ENCODE results near the gene WDR11.

The WDR11 gene, protein sequence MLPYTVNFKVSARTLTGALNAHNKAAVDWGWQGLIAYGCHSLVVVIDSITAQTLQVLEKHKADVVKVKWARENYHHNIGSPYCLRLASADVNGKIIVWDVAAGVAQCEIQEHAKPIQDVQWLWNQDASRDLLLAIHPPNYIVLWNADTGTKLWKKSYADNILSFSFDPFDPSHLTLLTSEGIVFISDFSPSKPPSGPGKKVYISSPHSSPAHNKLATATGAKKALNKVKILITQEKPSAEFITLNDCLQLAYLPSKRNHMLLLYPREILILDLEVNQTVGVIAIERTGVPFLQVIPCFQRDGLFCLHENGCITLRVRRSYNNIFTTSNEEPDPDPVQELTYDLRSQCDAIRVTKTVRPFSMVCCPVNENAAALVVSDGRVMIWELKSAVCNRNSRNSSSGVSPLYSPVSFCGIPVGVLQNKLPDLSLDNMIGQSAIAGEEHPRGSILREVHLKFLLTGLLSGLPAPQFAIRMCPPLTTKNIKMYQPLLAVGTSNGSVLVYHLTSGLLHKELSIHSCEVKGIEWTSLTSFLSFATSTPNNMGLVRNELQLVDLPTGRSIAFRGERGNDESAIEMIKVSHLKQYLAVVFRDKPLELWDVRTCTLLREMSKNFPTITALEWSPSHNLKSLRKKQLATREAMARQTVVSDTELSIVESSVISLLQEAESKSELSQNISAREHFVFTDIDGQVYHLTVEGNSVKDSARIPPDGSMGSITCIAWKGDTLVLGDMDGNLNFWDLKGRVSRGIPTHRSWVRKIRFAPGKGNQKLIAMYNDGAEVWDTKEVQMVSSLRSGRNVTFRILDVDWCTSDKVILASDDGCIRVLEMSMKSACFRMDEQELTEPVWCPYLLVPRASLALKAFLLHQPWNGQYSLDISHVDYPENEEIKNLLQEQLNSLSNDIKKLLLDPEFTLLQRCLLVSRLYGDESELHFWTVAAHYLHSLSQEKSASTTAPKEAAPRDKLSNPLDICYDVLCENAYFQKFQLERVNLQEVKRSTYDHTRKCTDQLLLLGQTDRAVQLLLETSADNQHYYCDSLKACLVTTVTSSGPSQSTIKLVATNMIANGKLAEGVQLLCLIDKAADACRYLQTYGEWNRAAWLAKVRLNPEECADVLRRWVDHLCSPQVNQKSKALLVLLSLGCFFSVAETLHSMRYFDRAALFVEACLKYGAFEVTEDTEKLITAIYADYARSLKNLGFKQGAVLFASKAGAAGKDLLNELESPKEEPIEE

DNA sequence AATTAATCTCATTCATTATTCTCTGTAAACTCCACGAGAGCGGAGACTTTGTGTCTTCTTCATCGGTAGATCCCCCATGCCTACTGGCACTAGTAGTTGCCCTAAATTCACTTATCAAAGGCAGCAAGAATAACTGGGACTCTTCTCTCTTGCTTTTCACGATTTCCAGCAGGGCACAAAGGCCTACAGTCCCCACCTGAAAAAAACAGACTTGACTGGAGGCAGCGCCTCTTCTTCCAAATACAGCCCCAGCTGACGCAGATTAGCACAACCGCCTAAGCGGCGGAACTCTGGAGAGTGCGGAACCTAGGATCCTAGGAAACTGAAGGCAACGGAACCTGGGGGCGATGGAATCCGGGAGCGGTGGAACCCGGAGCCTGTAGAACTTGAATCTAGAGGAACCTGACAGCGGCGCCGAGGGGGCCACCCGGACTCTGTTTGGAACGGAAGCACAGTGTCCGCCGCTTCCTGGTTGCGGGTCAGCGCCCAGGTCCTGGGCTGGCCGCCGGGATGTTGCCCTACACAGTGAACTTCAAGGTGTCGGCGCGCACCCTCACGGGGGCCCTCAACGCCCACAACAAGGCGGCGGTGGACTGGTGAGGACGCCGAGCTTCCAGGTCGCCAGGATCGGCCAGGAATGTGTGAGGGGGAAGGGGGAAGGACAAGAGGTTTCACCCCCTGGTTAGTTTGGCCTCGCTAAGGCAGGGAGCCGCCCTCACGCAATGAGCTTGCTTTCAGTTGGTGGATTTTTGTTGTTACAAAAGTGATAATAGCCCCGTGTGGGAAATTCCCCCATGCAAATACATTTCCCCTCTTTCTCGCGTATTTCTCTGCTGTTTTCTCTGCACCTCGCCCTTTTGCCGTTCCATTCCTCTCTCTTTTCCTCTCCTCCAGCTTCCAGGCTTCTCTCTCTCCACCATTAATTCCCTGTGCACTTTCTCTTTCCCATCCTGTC lies at the start of gene WDR11:
TSS of gene WDR11 (plus strand) at position 452 of the 955 bp plus-strand sequence. CDS start at position 511, 59 bp downstream.
- peak; percentile 37 to 95 (median 84) for DNase-seq

DNA sequence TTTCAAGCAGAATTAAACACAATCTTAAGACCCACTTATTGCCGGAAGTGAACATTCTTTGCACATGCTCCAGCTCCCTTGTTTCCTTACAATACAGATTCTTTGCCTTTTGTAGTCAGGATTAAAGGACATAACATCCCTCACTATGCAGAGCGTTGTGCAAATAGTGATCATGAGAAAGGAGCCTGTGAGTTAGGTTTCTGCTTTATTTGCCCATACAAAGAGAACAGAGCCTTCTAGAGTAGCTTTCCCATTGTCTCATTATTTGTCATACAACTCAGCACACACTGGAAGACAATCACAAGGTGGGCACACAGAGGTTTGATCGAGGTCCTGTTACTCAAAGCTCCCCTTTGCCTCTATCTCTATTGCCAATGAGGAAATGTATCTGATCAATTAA lies 48.2 kb upstream of the WDR11 start:
- no peak for DNase-seq

DNA sequence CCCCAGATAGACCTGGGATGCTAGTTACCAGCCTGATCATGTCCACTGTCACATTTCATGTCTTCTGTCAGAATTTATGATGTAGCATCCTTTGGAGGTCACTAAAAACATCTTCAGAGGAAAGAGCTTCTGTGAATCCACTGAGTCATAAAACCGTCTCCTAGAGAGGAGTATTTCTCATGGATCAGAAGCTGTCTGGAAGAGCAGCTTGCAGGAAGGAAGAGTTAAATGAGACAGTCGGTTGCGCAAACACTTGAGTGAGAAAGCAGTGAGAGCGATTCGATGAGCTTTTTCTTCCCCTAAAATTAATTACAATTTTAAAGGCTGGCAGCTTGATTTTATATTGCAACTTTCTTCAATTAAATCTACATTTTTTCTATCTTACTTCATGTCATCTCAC lies 47.2 kb upstream of the WDR11 start:
- no peak for DNase-seq

DNA sequence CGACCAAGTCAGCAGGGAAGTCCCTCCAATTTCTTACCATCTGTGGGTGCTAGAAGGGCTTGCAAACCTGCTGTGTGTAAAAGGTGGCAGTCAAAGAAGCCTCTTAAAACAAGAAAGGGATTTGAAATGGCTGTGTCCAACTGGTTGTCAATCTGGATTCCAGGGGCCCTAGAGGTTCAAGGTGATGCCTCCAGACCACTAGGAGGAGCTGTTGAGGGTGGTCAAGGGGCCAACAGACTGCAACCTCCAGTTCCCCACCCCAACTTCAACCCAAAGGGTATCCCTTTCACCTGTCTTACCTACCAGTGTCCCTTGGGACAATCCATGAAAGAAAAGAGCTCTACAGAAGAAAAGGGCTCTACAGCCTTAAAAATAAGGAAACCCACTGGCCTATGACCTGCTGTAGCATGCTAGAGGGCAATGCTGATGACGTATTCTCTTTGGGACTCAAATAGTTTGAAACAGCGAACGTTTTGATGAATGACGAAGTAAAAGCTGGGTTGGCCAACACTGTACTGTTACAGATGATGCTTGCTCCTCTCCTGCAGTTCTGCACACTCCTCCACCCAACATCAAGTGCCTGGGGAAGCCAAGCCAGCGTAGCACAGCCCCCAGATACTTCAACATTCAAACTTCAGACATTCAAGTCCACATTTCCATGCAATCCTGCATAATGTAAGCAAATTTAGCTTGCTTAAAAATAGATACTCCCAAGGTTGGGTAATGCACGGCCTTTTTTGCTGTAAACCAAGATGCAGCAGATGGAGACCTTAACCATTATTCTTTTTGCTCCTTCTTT lies 45.9 kb upstream of the WDR11 start:
- DNase-seq: no peak

DNA sequence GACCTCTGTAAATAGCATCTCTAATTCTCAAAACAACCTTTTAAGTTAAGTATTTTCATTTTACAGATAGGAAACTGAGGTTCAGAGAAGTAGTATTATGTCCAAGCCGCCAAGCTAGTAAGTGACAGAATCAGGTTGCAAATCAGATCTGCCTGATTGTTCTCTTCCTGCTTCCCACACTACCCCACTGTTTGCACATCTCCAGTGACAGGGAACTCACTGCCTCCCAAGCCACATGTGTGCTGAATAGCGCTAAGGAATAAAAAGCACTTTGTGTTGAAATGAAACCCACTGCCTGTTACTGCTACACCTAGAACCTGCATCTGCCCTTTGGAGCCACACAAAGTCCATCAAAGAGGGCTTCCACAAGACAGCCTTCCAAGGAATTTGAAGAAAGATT lies 45.1 kb upstream of the WDR11 start:
- no peak for DNase-seq

DNA sequence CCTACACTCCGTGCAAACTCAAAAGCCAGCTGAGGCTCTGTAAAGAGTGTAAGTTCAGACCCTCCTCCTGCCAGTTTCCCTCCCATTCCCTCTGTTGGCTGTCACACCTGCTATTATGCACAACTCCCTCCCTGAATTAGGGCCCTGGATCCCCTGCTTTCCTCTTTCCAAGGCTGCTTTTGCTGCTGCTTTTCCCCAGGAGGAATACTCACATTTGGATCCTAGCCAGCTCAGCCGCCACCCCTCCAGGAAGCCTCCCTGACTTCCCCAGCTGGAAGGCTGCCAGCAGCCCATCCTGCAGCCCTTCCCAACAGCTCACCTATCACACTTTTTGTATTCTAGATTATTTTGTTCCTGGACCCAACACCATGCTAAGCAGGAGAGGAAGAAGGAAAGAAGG lies 40.9 kb upstream of the WDR11 start:
- no peak for DNase-seq

DNA sequence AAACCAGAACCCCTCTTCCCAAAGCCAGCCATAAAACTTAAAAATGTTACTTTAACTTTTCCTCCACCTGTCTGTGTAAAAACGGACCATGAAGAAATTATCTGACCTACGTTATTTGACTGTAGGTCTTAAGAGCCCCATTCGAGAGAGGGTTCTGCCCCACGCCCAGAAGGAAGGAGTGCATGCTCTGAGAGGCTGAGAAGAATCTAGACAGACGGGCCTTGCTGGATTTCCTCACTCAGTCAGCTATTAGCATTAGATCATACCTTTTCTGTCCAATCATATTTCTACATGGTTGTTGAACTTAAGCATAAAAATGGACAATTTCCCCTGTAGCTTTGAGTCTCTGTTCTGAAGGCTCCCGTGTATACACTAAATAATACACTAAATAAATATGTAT lies 38.1 kb upstream of the WDR11 start:
- DNase-seq: no peak

DNA sequence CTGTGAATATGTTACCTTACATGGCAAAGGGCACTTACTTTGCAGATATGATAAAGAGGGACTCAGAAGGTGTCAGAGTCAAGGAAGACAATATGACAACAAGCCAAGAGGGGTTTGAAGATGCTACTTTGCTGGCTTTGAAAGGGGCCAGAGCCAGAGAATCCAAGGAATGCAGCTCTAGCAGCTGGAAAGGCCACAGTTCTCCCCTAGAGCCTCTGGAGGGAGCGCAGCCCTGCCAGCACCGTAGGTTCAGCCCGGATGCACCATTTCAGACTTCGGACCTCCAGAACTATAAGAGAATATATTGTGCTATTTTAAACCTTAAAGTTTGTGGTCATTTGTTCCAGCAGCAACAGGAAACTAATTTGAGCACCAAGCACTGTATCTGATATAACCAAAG lies 32.9 kb upstream of the WDR11 start:
- no peak for DNase-seq

DNA sequence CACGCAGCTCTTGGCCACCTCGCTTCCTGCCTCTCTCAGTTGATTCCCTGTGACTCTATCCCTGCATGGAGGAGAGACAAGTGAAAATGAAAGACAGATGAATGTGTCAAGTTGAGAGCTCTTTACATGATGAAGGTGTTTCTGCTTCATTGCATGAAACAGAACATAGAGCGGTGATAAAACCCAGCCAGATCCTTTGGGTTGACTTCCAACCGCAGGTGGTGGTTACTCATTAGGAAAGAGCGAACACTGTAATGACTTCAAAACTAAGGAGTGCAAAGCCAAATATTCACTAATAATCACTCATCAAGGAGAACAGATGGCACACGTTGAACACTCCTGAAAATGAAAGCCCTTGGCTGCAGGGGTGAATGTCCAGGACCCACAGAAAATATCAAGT lies 31.8 kb upstream of the WDR11 start:
- DNase-seq: no peak

DNA sequence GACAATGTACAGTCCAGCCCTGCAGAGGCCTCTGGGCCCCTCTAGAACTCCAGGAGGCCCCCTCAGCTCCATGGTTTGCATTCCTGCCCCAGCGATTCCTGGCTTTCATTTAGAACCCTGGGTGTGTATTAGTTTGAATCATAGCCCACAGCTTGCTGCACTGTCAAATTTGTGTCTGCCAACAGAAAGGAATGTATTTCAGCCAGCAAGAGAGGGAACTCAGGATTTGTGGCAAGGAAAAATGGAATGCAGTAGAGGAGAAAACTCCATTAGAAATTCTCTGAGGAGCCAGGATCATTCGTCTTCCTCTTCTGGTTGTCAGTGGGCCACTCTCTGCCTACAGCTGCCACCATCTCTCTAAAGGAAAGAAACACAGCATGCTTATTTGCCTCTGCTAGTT lies 27.9 kb upstream of the WDR11 start:
- no peak for DNase-seq

DNA sequence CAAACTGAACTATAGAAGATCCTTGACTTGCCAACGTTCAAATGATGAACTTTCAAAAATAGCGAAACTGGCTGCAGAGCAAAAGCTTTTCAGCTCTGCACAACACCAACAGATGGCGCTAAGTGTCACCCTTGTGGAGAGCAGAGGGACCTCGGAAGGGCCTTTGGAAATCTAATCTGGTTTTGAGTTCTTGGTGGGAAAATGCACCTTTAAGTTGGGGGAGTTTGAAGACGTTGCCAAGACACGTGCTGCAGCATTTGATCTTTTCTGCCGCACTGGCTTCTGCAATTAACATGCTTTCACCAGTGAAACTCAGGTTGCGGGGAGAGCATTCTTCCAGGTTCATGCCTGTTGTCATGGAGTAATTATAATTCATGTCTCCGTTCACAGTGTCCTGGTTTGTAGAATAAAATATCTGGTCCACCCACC lies 26.3 kb upstream of the WDR11 start:
- peak in 8 of 56 donors; percentile 1 to 39 (median 11) for DNase-seq

DNA sequence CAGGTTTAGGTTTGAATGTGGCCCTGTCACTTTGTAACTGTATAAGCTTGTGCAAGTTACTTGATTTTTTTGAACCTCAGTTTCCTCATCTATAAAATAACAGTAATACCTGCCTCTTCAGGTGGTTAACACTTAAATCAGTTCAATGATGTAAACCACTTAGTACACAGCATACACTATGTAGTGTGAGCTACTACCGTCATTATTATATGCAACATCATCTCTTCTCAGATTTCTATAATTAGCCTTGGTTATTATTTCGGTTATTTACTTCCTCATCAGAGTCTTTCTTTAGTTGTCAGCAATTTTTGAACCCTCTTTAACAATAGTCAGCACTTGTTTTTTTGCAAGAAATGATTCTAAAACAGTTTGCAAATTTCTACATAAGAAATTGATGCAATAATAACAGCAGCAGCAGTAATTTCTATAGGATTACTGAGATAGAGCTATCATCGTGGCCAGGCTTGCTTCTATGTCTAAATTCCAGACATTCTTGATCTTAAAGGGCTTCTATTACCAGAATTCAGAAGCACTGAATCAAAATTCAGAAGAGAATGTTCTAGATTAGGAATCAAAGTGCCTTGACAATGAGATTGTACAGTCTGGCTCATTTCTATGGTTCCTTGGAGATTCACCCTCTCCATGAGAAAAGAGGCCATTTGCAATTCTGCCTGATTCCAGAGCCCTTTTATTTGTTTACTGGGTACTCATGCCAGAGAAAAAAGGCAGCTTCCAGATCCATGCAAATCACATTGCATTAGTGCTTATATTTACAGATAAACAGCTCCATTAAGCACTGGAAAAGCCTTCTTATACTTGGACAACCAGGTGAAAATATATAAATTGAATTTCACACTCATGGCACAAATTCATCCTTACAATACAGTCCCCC lies 25.0 kb upstream of the WDR11 start:
- DNase-seq: no peak

DNA sequence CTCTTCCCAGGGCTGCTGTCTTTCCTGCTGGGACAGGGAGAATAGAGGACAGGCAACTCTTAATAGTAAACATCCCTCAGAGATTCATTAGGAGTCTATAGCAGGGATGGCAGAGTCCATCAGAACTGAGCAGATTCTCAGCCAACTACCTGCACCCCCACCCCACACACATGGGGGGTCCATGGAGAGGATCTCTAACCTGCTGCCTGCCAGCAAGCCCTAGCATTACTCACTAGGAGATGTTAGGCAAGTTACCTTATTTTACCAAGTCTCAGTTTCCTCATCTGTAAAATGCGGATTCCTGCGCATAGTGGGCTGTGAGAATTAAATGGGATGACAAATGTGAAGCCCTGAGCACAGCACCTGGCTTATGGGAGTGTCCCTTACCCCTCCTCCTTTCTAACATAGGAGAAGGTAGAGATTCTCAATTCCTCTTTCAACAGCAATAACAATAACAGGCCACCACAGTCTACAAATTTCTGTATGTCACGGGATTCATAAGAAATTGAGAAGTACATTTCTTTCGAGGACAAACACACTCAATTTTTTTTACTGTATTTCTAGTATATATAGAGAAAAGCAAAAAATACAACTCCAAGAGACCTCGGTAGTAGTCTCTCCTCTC lies 23.8 kb upstream of the WDR11 start:
- DNase-seq: no peak

DNA sequence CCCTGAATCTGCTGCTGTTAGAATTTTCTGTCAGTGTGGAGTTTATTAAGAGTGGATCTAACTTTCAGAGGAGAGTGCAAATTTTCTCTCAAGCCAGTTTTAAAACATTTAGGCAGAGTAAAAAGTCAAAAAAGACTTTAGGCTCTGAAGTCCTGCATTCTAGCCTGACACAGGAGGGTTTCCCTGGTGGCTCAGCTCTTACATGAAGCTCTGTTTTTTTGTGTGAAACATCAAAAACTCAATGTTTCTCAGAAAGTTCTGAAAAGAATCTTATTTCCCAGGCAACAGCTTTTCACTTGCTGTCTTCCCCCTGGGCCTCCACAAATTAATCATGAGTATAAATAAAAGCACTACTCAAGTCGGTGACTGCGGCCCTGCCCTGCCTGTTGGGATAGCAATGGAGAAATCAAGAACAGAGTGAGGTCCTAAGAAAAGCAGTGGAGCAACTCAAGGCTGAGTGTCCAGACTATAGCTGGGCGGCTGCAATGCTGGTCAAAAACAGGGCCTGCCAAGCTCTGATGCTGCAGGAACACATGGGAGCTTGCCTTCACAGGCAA lies 22.3 kb upstream of the WDR11 start:
- peak in 5 of 56 donors; percentile 1 to 25 (median 12) for DNase-seq

DNA sequence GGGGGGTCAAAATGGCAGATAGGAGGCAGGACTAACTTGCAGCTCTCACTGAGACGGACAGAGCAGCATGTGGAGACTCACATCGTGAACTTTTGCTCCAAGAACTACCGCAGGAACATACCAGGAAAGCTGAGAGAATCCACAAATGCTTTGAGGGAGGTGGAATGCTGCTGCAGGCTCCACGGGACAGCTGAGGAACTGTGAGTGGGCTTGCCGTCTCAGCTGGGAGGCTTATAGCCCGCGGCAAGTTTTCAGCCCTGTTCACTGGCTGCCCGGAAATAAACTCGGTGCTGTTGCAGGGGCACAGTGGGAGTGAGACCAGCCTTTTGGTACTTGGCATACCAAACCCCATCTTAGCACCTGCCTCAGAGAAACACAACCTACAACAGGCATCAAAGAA lies 19.1 kb upstream of the WDR11 start:
- no peak for DNase-seq

DNA sequence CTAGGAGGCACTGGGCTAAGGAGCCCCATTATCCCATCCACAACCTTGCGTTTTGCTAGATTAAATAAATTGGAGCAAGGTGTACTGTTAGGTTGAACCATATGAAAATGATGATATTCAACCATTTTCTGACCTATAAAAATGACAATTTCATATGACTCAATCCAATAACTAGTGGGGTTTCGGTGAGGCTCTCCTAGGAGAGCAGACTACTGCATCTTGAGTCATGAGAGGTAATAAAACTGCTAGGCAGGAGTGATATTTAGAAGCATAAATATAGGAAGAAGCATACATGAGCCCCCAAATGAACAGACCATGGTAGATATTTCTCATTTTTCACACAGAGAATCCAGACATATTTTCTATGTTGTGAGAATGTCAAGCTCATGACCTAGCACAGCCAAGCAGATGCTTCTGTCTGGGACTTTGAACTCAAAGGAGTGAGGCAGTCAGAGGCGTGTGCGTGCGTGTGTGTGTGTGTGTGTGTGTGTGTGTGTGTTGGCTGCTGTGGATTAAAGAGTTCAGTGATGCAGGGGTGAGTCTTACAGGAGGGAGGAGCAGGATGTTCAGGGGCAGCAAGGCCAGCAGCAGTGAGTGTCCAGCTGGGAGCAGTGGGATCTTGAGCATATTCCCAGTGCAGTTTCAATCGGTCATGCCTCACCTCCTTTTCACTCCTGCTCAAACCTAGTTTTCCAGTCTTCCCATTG lies 17.8 kb upstream of the WDR11 start:
- DNase-seq: no peak

DNA sequence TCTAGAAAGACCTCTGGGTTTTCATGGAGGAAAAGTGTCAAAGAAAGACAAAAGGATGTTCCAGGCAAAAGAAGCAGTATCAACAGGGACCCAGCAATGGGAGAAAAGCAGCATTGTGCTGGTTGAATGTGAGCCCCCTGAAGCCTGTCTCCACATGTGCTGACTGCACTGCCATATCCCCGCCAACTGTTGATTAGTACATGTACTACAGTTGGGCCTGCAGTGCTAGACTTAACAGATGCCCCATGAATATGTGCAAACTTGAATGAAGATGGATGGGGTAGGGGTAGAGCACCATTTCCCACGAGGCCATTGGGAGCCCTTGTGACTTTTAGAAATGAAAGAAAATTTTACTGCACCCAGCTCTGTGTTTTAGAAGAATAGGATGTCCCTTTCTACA lies 15.6 kb upstream of the WDR11 start:
- DNase-seq: no peak
